GM19193 (cell line): ENCODE measurements around the gene ZNF618.

ENCODE experiments used
- POLR2A ChIP-seq: IDR thresholded peaks from 4 replicates; pipeline ENCODE4 v1.6.1; 2011; ENCODE audit not compliant: insufficient read depth, insufficient read length; ENCODE audit errors: extremely low read depth

ZNF618 gene

DNA sequence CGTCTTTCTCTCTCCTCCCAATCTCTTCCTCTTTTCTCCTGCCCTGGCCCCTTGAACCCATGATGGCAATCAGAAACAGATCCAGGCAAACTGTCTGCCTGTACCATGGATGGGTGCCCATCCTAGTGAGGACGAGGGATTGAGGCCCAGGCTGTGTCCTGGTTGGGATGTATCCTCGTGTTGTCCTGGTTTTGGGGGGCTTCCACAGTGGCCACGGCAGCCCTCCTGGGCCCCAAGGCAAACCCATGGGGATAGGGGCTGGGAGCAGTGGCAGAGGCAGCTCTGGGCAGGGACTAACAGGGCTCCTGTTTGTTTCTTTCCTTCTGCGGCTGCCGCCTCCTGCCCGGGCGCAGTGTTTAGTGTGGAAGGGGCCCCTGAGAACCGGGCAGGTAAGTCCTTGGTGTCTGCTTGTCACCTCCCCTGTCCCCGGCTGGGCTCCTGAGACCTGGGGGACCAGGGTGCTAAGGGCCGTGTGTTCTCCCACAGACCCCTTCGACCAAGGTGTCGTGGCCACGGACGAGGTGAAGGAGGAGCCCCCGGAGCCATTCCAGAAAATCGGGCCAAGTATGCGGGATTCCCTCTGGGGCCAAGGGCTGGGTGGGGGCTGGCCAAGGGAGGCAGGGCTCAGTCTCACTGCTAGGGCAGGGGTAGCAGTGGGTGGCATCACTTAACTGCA, 132.0 kb downstream of the ZNF618 start:
- TF ChIP-seq POLR2A, result no peak

- no peak for TF ChIP-seq POLR2A
Measured at GRCh38 chr9:114008667-114009410, 132.7 kb downstream of the ZNF618 start.

GRCh38 chr9:114011313-114011712, 135.2 kb downstream of the ZNF618 start:
- no peak for TF ChIP-seq POLR2A

DNA sequence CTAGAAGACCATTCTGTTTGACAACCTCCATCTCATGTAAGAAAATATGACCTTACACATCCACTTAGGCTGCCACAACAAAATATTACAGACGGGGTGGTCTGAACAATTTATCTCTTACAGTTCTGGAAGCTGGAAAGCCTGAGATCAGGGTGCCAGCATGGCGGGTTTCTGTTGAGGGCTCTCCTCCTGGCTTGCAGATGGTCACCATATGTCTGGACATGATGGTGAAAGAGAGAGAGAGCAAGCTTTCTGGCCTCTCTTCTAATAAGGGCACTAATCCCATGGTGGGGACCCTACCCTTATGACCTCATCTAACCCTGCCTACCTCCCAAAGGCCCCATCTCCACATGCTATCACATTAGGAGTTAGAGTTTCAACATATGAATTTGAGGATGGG, 136.0 kb downstream of the ZNF618 start:
- TF ChIP-seq POLR2A, result no peak

- no peak for TF ChIP-seq POLR2A
Measured at GRCh38 chr9:114014044-114014443, 137.9 kb downstream of the ZNF618 start.

- no peak for TF ChIP-seq POLR2A
Measured at GRCh38 chr9:114015607-114016006, 139.5 kb downstream of the ZNF618 start.

GRCh38 chr9:114016101-114016500, 140.0 kb downstream of the ZNF618 start:
- no peak for TF ChIP-seq POLR2A

DNA sequence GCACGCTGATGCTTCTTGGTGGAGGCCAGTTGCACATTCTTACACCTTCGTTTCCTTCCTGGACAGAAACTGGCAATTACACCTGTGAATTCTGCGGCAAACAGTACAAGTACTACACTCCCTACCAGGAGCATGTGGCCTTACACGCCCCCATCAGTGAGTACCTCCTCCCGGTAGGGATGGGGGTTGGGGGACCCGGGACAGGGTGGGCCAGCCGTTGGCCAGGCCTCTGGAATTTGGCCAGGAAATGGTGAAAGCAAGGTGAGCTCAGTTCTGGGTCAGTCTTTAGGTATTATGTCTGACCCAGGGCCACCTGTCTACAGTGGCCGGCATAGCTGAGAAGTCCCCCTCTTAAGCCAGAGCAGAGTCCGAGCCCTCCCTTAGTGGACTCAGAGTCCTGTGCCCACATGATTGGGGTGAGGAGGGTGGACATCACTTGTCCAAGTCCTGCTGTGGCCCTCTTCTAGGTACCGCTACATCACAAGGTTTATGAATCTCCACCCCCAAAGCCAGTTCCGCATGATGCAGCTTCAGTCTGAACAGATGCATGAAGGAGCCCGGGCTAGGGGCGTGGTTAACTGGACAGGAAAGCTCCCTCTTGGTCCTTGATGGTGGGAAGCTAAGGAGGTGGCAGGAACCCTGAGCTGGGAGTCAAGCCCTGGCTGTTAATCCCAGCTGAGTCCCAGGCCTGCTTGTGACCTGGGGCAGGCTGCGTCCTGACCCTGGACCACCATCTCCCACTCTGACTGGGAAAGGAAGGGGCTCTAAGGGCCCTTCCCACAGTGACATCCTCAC, 140.7 kb downstream of the ZNF618 start:
- no peak for TF ChIP-seq POLR2A

- no peak for TF ChIP-seq POLR2A
Measured at GRCh38 chr9:114017741-114018715, 141.9 kb downstream of the ZNF618 start.

GRCh38 chr9:114021578-114021977, 145.5 kb downstream of the ZNF618 start:
- no peak for TF ChIP-seq POLR2A

GRCh38 chr9:114023961-114024360, 147.9 kb downstream of the ZNF618 start:
- no peak for TF ChIP-seq POLR2A

- no peak for TF ChIP-seq POLR2A
Measured at GRCh38 chr9:114025196-114025753, 149.2 kb downstream of the ZNF618 start.

DNA sequence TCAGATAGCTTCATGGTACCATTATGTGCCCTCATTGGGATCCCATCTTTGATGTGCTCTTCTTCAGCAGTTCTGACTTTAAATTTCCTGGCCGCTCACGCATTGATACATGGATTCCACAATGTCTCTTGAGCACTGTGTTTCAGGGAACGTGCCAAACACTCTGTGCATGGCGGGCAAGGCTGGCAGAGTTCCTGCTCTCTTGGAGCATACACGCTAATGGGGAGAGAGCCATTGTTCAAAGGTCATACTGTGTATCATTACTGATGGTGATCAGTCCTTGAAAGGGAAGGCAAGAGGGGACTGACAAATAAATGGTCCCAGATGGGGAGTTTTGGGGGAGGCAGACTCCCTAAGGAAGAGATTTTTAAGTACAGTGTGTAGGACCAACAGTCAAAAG, 149.7 kb downstream of the ZNF618 start:
- TF ChIP-seq POLR2A, result no peak

DNA sequence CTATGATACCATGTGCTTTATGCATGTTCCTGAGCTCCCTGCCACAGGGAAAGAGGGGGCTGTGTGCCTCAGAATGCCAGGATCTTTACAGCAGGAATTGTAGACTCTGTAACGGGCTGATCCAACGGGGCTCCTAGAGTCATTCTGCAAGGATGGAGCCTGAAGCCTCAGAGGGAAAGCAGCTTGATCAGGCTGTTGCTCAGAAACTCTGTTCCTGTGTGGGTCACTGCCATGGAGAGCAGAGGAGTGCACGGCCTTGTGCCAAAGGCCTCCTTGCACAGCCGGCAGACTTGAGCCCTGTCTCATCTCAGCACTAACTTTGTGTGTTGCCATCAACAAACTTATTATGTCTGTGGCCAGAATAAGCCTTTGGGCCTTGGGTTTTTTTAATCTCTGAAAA, 150.2 kb downstream of the ZNF618 start:
- no peak for TF ChIP-seq POLR2A

DNA sequence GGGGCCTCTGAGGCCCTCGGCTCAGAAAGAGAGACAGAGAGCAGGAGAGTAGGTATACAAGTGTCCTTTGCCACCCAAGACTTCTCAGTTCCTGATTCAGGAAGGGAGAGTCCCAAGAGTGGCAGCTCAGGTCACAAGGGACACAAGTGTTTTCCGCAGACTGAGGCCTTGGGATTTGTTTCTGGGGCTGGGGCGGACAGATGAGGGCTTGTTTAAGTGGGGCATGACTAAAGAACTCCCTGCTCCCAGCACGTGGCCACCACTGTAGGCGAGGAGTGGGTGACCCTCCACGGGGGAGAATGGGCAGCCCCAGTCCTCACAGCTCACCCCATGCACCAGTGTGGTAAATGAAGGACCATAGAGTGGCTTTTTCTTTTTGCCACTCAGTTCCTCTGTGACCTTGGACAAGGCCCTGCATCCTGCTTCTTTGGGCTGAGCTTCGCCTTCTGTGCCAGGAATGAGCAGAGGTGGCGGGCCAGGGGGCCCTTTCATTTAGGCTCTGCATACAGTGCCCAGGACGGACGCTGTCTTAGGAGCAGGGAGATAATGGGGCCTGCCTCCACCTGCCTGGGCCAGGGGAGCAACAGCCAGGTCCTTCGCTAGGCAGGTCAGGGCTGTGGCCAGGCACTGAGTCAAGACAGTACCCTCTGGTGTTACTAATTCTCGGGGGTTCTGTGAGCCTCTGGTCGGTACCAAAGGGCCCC, 151.2 kb downstream of the ZNF618 start:
- TF ChIP-seq POLR2A, result no peak
